HG03025 (cell line): ENCODE results near the gene SCN4A.
"Not testable (repeated sequence)": the region's sequence is repeated elsewhere in the genome, so short reads cannot be mapped to it uniquely, and the experiment has no call there.

Experiments used
- ATAC-seq: cut with Tn5 transposase; IDR thresholded peaks from one replicate; pipeline ENCODE4 v1.9.1; 2021; ENCODE audit warnings: mild to moderate bottlenecking, moderate library complexity; ENCODE audit not compliant: unreplicated experiment, low FRiP score

Gene SCN4A

GRCh38 chr17:63918789-63919305 lies 53.9 kb downstream of the SCN4A start, which contains the start of gene GH1:
Gene GH1 (minus strand): TSS chr17:63918839. CDS start chr17:63918776, 63 bp downstream.
- not testable (repeated sequence) for ATAC-seq

GRCh38 chr17:63918305-63918704 lies 54.4 kb downstream of the SCN4A start:
- ATAC-seq = no peak

GRCh38 chr17:63917646-63918045 lies 55.1 kb downstream of the SCN4A start:
- ATAC-seq = no peak

GRCh38 chr17:63917206-63917605 lies 55.5 kb downstream of the SCN4A start:
- not testable (repeated sequence) for ATAC-seq

- ATAC-seq = no peak
These were observed 56.0 kb downstream of the SCN4A start for GRCh38 chr17:63916566-63917185.

- not testable (repeated sequence) for ATAC-seq
These were observed 57.0 kb downstream of the SCN4A start for GRCh38 chr17:63915753-63916152.

GRCh38 chr17:63914471-63914870 lies 58.2 kb downstream of the SCN4A start:
- no peak for ATAC-seq

- no peak for ATAC-seq
These were observed 61.0 kb downstream of the SCN4A start for GRCh38 chr17:63911657-63912100.

- ATAC-seq = no peak
These were observed 61.6 kb downstream of the SCN4A start, which contains the start of gene CSHL1 for GRCh38 chr17:63911041-63911635. Gene CSHL1 (minus strand): TSS chr17:63911258. CDS start chr17:63911196, 62 bp downstream.

- ATAC-seq = no peak
These were observed 62.6 kb downstream of the SCN4A start for GRCh38 chr17:63910096-63910495.

- ATAC-seq = not testable (repeated sequence)
These were observed 63.1 kb downstream of the SCN4A start for GRCh38 chr17:63909586-63909985.

- ATAC-seq = not testable (repeated sequence)
These were observed 65.4 kb downstream of the SCN4A start for GRCh38 chr17:63907161-63907778.

- not testable (repeated sequence) for ATAC-seq
These were observed 67.9 kb downstream of the SCN4A start for GRCh38 chr17:63904796-63905195.

GRCh38 chr17:63903787-63904201 lies 68.9 kb downstream of the SCN4A start:
- ATAC-seq = not testable (repeated sequence)

- not testable (repeated sequence) for ATAC-seq
These were observed 70.7 kb downstream of the SCN4A start for GRCh38 chr17:63901971-63902370.

GRCh38 chr17:63898899-63899798 lies 73.6 kb downstream of the SCN4A start:
- ATAC-seq = not testable (repeated sequence)

- not testable (repeated sequence) for ATAC-seq
These were observed 76.0 kb downstream of the SCN4A start, which contains the start of gene CSH1 for GRCh38 chr17:63896524-63897354. Gene CSH1 (minus strand): TSS chr17:63896574. CDS start chr17:63896511, 63 bp downstream.

GRCh38 chr17:63894821-63895220 lies 77.9 kb downstream of the SCN4A start:
- ATAC-seq = not testable (repeated sequence)

GRCh38 chr17:63894021-63894420 lies 78.7 kb downstream of the SCN4A start:
- ATAC-seq = not testable (repeated sequence)
